ENCODE data around the gene SMIM13.

DNA sequence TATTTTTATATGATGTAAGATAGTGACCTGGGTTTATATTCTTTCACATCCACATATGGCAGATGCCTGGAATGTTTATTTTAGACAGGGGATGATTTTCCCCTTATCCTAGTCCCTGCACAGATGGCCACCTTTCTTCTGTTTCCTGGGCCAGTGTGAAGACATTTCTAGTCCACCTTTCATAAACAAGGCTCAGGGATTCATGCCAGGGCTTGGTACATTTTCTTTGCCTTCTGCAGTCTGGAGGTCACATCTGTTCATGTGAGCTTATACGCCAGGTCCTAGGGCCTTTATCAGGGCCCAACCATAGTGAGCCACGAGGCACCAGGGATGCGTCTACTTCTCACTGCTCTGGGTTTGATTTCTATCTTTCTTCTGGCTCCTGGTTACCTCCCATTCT is 55.9 kb downstream of the SMIM13 start:
- TF ChIP-seq, protein P1, sequence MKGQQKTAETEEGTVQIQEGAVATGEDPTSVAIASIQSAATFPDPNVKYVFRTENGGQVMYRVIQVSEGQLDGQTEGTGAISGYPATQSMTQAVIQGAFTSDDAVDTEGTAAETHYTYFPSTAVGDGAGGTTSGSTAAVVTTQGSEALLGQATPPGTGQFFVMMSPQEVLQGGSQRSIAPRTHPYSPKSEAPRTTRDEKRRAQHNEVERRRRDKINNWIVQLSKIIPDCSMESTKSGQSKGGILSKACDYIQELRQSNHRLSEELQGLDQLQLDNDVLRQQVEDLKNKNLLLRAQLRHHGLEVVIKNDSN (IDR thresholded peaks at IDR 0.05), result no peak
- TF ChIP-seq EP300 (IDR thresholded peaks at IDR 0.05; ENCODE audit: borderline replicate concordance), result no peak
- TF ChIP-seq, protein P2, sequence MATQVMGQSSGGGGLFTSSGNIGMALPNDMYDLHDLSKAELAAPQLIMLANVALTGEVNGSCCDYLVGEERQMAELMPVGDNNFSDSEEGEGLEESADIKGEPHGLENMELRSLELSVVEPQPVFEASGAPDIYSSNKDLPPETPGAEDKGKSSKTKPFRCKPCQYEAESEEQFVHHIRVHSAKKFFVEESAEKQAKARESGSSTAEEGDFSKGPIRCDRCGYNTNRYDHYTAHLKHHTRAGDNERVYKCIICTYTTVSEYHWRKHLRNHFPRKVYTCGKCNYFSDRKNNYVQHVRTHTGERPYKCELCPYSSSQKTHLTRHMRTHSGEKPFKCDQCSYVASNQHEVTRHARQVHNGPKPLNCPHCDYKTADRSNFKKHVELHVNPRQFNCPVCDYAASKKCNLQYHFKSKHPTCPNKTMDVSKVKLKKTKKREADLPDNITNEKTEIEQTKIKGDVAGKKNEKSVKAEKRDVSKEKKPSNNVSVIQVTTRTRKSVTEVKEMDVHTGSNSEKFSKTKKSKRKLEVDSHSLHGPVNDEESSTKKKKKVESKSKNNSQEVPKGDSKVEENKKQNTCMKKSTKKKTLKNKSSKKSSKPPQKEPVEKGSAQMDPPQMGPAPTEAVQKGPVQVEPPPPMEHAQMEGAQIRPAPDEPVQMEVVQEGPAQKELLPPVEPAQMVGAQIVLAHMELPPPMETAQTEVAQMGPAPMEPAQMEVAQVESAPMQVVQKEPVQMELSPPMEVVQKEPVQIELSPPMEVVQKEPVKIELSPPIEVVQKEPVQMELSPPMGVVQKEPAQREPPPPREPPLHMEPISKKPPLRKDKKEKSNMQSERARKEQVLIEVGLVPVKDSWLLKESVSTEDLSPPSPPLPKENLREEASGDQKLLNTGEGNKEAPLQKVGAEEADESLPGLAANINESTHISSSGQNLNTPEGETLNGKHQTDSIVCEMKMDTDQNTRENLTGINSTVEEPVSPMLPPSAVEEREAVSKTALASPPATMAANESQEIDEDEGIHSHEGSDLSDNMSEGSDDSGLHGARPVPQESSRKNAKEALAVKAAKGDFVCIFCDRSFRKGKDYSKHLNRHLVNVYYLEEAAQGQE (IDR thresholded peaks at IDR 0.05; ENCODE audit: low read depth), result no peak
- TF ChIP-seq NFIC (IDR thresholded peaks at IDR 0.05), result no peak
- TF ChIP-seq RAD21 (IDR thresholded peaks at IDR 0.05; ENCODE audit: low read depth), result no peak
- TF ChIP-seq ZBTB7A (IDR thresholded peaks at IDR 0.05; ENCODE audit: low read depth), result no peak
- no peak for TF ChIP-seq TAF1 (IDR thresholded peaks at IDR 0.05; ENCODE audit: low read depth)
- TF ChIP-seq, protein P3, sequence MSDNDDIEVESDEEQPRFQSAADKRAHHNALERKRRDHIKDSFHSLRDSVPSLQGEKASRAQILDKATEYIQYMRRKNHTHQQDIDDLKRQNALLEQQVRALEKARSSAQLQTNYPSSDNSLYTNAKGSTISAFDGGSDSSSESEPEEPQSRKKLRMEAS (IDR thresholded peaks at IDR 0.05), result no peak
- TF ChIP-seq EGR1 (IDR thresholded peaks at IDR 0.05), result no peak

Data from Ishikawa (cell line).